IPS-18c (cell line): ENCODE results near the gene OTOS.

Experiments
- H3K4me3 ChIP-seq: 2 replicates; pipeline ENCODE4 v1.7.0; 2013; ENCODE audit warnings: low read depth, mild to moderate bottlenecking, low read length, moderate library complexity; ENCODE audit not compliant: insufficient read depth
- H3K9me3 ChIP-seq: one replicate; pipeline ENCODE4 v1.6.1; 2013; ENCODE audit warnings: mild to moderate bottlenecking, low read length, moderate library complexity; ENCODE audit not compliant: control insufficient read depth, insufficient read depth

Gene OTOS

GRCh38 chr2:240159251-240159839 lies 18.9 kb upstream of the OTOS start:
- H3K4me3 ChIP-seq, result no peak overlapping the region
- H3K9me3 ChIP-seq, result peaks cover 2% of the 10 kb centered on the region

- Histone ChIP-seq H3K9me3 (no peaks in the 10 kb centered on the region), H3K4me3 (no peak overlapping the region)
These were observed 16.7 kb upstream of the OTOS start for GRCh38 chr2:240157147-240157470.

GRCh38 chr2:240156435-240157146 lies 16.1 kb upstream of the OTOS start:
- no peaks in the 10 kb centered on the region for H3K9me3 ChIP-seq
- H3K4me3 ChIP-seq, result no peak overlapping the region

- Histone ChIP-seq H3K9me3 (peaks cover 2% of the 10 kb centered on the region), H3K4me3 (no peak overlapping the region)
These were observed 15.4 kb upstream of the OTOS start for GRCh38 chr2:240155745-240156390.

- Histone ChIP-seq H3K9me3 (peaks cover 2% of the 10 kb centered on the region), H3K4me3 (no peak overlapping the region)
These were observed 14.7 kb upstream of the OTOS start for GRCh38 chr2:240155048-240155744.

- H3K4me3 ChIP-seq, result no peak overlapping the region
- H3K9me3 ChIP-seq, result peaks cover 2% of the 10 kb centered on the region
These were observed 14.1 kb upstream of the OTOS start for GRCh38 chr2:240154606-240155005.

GRCh38 chr2:240153418-240153817 lies 13.0 kb upstream of the OTOS start:
- Histone ChIP-seq H3K4me3 (no peak overlapping the region), H3K9me3 (peaks cover 2% of the 10 kb centered on the region)

GRCh38 chr2:240151477-240152031 lies 11.1 kb upstream of the OTOS start:
- Histone ChIP-seq H3K9me3 (peaks cover 2% of the 10 kb centered on the region), H3K4me3 (no peak overlapping the region)

- Histone ChIP-seq H3K9me3 (peaks cover 2% of the 10 kb centered on the region), H3K4me3 (no peak overlapping the region)
These were observed 9.7 kb upstream of the OTOS start for GRCh38 chr2:240149943-240150784.

GRCh38 chr2:240147911-240148587 lies 7.6 kb upstream of the OTOS start:
- Histone ChIP-seq H3K9me3 (peaks cover 2% of the 10 kb centered on the region), H3K4me3 (no peak overlapping the region)

GRCh38 chr2:240147382-240147781 lies 6.9 kb upstream of the OTOS start:
- Histone ChIP-seq H3K4me3 (no peak overlapping the region), H3K9me3 (peaks cover 2% of the 10 kb centered on the region)

GRCh38 chr2:240146627-240147278 lies 6.3 kb upstream of the OTOS start:
- H3K9me3 ChIP-seq, result peaks cover 2% of the 10 kb centered on the region
- no peak overlapping the region for H3K4me3 ChIP-seq

GRCh38 chr2:240146141-240146561 lies 5.7 kb upstream of the OTOS start:
- no peak overlapping the region for H3K4me3 ChIP-seq
- H3K9me3 ChIP-seq, result no peaks in the 10 kb centered on the region

GRCh38 chr2:240145461-240145860 lies 5.0 kb upstream of the OTOS start:
- Histone ChIP-seq H3K4me3 (no peak overlapping the region), H3K9me3 (no peaks in the 10 kb centered on the region)

- Histone ChIP-seq H3K4me3 (no peak overlapping the region), H3K9me3 (peaks cover 2% of the 10 kb centered on the region)
These were observed 4.3 kb upstream of the OTOS start for GRCh38 chr2:240144649-240145261.
